Hematopoietic multipotent progenitor cell (in vitro differentiated cells): ENCODE results near the gene ZBTB2. TPM values are rescaled to one million over a fixed set of nuclear protein-coding genes. Genes with fewer than 3 reads are reported as not detected.
"Not testable (repeated sequence)": the region's sequence is repeated elsewhere in the genome, so short reads cannot be mapped to it uniquely, and the experiment has no call there.

Experiments
- DNase-seq, 3 donors: peaks; one replicate each; pipeline ENCODE4 v3.0.0-alpha.2; 2011 to 2015; ENCODE audit warnings: low read depth in 2 of 3, low spot score in 2 of 3
- total RNA-seq: library from RNA; depleted of rRNA; stranded (reverse); fragments of >200 nt; gene quantifications from one replicate; pipeline ENCODE4 v1.2.3, GENCODE V29; 2012

Gene ZBTB2
- total RNA-seq, 1 donor, result 9.4 TPM

DNA sequence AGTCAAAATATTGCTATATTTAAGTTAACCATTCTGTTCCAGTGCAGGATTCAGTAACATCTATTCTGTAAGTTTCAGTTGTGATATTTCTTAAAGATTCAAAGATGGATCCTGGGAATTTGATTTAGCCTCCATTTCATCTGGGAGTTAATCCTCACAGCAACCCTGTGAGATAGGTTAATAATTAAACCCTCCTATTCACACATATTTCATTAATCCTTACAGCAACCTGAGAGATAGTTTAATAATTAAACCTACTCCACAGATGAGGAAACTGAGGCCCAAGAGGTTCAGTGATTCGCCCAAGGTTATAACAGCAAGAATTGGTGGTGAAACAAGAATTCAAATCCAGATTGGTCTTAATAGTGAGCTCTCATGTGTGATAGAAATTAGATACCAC, 10.9 kb upstream of the ZBTB2 start:
- DNase-seq, result no peak

DNA sequence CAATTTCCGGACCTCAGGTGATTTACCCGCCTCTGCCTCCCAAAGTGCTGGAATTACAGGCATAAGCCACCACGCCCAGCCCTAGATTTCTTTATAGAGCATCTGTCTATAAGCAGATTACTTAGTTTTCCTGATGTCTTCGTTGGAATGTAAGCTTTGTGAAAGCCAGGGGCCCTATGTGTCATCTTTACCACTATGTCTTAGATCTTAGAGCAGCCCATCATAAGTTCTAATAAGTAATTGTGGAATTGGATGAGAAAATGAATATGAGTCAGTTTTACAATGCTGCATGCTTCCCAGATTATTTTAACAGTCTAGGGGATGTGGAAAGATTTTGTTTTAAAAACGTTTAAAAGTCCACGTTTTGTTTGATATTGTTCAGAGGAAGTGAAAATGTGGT, 9.1 kb upstream of the ZBTB2 start:
- no peak for DNase-seq

DNA sequence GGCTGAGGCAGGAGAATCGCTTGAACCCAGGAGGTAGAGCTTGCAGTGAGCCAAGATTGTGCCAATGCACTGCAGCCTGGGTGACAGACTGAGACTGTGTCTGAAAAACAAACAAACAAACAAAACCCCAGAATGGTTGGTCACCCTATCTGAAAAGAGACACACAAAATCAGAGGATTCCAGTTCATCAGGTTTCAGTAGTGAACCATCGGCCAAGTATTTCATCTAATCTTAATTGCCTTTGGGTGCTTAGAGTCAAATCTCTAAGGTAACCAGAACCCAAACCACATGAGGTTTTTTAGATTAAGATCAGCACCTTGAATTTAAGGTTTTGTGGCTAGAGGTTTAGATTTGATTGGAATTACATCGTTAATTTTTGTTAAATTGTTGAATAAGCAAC, 8.3 kb upstream of the ZBTB2 start:
- DNase-seq, result no peak

DNA sequence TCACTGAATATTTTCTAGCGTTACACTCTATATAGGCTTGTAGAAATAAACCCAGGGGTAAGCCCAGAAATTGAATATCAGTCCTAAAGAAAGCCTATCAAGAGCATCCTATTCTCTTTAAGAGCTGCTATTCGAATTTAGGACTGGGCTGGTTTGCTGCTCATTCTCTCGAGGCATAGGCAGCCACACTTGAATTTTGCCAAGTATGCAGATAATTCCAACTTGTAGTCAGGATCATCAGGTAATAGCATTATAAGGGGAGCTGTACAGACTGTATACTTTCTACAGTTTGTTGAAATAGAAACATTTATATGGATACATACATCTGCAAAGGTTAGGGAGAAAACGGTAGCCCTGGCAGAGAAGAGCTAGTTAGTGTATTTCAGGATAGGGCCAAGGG, 2.1 kb upstream of the ZBTB2 start:
- no peak for DNase-seq

DNA sequence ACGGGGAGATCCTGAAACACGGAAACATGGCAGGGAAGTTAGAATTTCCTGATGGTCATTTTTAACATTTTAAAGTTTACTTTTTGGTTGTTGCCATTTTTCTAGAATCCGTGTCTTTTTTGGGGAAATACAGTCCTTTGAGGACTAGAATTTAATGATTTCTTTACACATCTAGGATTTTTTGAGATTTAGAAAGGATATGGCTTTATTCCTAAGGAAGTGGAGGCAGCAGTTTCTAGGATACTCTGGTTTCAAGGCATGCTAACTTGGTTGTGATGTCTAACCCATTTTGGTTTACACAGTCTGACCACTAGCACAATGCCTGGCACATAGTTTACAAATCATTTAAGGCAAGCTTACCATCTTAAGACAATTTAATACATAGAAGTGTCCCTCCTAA, 1.1 kb upstream of the ZBTB2 start:
- DNase-seq, result no peak

DNA sequence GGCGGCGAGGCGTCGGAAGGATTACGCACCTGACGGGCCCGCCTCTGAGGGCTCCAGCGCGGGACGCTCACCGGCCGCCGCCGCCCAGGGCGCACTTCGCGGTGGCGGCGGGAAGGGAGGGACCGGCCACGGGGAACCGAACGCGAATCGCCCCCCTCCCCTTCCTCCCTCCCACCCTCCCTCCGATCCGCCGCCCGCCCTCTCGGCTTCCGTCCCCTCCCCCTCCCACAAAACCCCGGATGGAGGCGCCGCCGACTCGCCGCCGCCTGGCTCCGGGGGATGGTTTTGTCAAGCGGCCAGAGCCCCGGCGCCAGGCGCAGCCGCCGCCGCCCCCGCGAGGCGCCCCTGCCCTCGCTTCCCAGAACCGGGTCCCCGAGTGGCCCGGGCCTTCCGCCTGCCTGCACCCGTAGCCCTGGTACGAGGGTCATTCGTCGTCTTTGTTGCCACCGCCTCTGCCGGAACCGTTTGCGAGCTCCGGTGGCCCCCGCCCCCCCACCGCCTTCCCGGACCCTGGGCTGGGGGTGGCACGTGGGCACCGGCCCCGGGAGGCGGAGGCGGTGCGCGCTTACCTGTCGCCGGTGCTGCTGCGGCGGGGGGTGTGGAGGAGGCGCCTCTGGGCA, 398 bp downstream of the ZBTB2 start:
- peak; percentile 72 to 82 (median 78) for DNase-seq

DNA sequence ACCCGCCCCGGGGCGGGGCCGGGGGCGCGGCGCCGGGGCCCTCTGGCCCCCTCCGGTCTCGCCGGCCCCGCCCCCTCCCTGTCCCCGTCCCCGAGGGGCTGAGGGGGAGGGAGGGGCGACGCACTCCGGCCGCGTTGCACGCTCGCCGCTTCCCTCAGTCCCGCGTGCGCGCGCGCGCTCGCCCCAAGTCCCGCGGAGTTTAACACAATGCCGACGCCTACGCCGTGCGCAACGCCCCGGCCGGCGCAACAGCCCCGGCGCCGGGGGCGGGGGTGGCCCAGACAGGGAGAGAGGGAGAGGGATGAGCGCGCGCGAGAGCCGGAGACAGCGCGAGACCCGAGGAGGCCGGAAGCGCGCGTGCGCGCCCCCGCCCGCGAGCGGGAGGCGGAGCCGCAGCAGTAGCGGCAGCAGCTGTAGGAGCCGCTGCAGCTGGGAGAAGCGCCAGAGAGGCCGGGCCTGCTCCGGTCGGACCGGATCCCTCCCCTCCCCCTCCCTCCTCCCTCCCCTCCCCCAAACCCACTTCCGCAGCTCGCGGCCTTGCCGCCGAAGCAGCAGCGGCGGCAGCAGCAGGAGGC, 996 bp downstream of the ZBTB2 start:
- peak; percentile 99 for DNase-seq

DNA sequence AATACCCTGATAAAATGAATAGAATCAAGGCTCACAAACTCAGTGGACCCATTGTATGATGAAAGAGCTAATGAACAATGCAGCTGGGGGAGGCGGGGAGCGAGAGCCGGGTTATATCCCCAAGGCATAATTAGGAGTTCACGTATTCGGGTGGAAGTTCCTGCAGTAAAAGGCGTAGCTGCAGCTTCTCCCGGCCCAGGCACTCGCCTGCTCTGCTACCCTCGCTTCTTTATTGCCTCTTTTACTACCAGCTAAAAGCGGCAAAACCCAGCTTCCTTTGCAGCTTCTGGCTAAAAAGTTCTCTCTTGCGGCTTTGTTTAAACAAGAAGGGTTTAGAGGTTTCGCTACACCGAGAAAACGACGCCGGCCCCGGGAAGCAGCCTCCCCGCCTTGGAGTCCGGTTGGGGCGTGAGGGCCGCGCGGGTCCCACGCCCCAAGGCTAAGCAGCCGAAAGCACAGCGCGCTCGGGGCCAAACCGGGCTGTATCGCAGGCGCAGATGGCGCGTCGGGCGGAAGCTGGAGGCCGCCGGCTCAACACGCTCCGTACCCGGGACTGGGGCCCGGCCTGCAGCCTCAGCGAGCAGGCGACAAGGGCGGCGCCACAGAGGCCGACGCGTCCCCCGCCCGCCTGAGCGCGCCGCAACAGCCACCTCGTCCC, 1.6 kb downstream of the ZBTB2 start:
- no peak for DNase-seq

DNA sequence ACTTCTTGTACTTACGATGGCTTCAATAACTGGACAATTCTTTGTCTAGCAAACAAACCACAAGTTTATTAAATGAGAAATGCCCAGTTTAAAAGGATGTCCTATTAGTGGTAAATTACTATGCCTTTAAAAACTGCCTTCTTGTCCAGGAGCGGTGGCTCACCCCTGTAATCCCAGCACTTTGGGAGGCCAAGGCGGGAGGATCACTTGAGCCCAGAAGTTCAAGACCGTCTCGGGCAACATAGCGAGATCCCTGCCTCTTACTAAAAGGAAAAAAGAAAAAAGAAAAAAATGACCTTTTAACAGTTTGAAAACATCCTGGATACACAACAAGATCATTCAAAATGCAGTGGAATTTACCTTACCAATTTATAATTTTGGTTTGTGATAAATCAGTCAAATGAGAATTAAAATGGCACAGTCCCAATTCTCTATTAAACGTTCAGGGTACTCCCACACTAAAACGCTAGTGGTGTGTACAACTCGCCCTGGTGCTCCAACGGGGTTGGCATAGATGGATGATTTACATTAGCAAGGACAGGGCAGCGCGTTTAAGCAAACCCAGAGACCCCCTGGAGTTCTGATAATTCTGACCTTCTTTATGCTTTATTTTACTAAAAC, 2.3 kb downstream of the ZBTB2 start:
- DNase-seq, result peak in 1 of 3 donors; percentile 39

DNA sequence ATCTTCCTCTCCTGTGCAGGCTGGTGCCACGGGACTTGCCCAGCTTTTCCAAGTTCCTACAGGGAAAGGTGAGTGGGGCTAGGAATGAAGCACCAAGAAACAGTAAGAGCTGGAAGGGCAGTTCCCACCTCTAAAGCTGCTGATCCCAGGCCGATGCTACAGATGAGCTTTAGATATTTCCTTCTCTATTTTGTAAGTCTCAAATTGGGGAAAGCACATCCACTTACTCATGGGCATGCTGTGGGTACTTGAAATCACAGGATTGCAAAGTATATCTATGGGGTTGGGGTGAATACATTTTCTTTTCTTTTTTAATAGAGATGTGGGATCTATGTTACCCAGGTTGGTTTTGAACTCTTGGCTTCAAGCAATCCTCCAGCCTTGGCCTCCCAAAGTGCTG, 3.1 kb downstream of the ZBTB2 start:
- DNase-seq, result no peak

DNA sequence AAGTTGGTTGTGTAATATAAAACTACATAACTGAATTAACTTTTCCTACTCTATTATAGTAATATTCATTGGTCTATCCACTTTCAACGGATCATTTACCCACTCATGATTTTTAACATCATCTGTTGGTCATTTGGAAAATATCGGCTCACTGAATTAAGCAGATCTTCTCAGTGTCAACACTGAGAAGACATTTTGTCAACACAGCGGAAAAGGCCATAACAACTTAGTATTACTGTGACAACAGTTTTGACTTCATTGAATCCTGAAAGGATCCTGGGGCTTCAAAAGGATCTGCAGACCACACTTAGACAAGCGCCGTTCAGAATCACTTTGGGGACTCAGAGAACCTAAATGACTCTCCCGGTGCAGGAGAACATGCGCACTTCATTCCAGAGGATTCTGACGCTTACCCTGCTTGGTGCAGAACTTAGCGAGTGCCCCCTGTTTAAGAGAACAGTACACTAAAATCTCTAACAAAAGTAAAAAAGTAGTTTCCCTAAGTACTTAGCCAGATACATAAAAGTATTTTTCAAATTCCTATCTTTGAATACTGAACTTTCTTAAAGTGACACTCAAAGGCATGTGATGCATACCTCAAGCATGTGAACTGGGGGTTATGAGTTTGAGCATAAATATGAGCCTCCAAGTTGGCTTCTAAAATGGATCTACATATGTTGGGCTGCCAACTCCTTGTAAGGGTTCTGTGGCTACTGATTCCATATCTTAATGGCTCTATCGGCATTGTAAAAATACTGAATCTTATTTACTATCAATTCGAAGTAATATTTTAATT, 4.0 kb downstream of the ZBTB2 start:
- no peak for DNase-seq

DNA sequence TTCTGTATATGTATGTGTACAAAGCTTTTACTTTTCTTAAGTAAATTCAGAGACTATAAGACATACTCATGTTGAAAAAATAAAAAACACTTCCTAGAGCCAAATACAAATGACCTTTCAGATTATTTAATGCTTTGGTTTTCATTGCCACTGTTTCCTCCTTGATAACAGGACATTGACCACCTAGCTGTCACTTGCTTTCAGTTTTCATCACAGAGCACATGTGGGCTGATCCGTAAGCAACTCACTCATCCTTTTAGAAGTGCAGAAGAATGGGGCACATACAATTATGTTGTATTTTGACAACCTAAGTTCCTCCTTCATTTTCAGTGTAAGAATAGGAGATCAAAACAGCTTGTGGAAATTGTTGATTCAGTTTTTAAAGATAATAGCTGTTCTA, 6.2 kb downstream of the ZBTB2 start:
- DNase-seq, result peak in 2 of 3 donors; percentile 30 to 57

DNA sequence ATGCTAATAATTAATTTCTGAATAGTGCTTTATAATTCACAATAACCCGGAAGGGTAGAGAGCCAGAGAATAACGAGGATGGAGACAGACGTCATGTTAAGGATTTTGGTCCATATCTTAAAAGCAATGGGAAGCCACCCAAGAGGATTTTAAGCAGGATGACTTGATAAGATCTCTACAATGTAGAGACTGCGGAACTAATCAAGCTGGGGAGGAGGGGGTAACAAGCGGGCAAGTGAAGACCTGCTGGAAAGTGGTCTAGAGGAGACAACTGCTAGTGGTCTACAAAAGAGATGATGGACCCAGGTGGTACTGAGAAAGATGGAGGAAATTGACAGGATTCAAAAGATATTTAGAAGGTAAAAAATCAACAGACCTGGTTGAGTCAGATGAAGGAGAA, 7.2 kb downstream of the ZBTB2 start:
- DNase-seq, result no peak

DNA sequence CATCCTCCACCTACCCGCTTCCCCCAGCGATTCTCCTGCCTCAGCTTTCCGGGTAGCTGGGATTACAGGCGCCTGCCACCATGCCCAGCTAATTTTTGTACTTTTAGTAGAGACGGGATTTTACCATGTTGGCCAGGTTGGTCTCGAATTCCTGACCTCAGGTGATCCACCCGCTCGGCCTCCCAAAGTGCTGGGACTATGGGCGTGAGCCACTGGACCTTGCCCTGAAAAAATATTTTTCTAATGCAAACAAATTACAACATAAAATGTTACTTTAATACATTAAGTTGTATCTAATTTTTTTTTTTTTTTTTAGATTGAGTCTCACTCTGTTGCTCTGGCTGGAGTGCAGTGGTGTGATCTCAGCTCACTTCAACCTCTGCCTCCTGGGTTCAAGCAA, 8.7 kb downstream of the ZBTB2 start:
- DNase-seq, result not testable (repeated sequence)

DNA sequence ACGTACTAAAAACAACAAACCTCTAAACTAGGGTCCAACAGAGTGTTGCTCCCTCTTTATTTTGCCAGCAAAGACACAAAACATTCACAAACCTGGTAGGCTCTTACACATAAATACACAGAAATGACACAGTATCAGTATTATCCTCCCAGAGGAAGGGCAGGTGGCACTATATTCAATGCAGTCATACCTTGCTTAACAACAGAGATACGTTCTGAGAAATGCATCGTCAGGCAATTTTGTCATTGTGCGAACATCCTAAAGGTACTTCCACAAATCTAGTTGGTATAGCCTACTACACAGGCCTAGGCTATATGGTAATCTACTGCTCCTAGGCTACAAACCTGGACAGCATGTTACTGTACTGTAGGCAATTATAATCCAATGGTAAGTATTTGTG, 9.6 kb downstream of the ZBTB2 start:
- DNase-seq, result no peak

DNA sequence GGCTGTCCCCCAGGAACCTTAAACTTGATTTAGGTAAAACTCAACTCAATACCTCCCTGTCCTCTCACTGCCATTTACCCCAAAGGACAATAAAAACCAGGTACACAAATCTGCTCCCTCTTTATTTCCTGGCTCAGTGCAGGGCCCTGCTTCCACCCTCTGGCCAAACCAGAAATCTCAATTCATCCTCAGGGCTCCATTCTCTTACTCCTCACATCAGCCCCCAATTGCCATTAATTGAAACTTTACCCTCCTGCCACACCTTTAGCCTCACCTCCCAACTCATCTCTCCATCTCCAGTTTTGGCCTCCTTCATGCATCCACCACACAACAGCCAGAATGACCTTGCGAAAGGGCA, 10.5 kb downstream of the ZBTB2 start:
- no peak for DNase-seq

DNA sequence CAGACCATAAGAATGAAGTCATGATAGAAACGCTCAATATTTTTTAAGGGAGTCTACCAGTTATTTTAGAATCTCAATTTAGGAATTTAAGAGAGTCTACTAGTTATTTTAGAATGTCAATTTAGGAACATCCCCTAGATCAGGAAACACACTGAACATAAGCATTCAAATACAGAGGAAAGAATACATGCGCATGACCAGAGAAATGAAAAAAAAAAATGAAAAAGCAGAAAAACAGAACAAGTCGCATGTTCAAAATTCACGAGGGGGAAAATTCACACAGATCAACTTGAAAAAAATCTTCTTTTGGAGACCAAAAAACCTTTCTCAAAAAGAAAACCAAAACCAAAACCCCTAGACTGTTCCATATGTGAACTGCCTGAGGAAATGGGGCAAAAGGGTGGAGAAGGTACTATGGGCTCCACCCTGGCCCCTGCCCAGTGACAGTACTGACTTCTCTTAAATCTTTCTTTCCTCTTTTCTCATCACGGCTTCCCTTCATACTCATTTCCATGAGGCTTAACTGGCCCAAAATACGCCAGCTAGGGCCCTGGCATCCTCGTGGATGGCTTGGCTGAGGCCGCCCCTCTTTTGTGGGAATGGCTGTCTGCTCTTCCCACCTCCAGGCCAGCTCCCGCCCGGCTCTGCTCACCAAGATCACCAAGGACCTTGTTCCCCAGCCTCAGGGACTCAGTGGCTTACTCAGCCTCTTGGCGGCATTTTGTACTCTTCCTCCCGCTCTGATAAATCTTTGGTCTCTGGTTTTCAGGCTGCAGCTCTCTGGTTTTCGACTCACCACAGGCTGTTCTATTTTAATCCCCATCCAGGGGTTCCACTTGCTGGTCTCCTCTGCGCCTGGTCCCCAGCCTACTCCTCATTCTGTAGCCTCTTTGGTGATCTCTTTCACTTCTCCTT, 11.2 kb downstream of the ZBTB2 start:
- peak in 1 of 3 donors; percentile 56 for DNase-seq

DNA sequence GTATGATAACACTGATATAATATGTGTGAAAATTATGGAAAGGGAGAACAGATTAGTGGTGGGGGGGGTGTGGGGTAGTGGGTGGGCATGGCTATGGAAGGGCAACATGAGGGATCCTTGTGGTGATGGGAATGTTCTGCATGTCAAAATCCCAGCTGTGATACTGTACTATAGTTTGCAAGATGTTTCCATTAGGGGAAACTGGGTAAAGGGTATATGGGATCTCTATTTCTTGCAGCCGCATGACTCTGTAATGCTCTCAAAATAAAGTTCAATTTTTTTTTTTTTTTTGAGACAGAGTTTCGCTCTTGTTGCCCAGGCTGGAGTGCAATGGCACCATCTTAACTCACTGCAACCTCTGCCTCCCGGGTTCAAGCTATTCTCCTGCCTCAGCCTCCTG, 14.3 kb downstream of the ZBTB2 start:
- DNase-seq, result no peak

DNA sequence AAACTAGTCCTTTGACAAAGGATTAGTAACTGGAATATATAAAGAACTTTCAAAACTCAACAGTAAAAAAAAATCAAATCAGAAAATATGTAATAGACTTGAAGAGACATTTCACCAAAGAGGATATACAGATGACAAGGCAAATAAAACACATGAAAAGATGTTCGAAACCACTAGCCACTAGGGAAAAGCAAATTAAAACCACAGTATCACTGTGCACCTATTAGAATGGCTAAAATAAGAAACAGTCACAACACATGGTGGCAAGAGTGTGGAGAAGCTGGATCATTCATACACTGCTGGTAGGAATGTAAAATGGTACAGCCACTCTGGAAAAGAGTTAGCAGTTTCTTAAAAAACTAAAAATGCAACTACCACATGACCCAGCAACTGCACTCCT, 14.9 kb downstream of the ZBTB2 start:
- DNase-seq, result no peak

DNA sequence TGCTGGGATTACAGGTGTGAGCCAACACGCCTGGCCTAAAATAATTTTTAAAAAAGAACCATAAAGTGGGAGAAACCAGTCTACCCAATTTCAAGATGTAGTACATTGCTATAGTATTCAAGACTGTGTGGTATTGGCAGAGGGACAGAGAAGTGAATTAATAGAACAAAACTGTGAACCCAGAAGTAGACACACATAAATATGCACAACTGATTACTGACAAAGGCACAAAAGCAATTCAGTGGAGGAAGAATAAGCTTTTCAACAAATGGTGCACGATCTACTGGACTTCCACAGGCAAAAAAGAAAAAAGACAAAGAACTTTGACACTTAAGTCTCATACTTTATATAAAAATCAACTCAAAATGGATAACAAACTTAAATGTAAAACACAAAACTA, 15.5 kb downstream of the ZBTB2 start:
- no peak for DNase-seq
